CD4-positive, alpha-beta T cell treated with Interferon gamma for 1 hour (primary cell): ENCODE results near the gene ST7.

Experiments
- DNase-seq: peaks from one replicate; pipeline ENCODE4 v3.0.0-alpha.2; 2020

ST7 gene

GRCh38 chr7:117134411-117134810 lies 181.1 kb downstream of the ST7 start:
- no peak for DNase-seq

GRCh38 chr7:117134889-117135552 lies 181.7 kb downstream of the ST7 start:
- no peak for DNase-seq

- DNase-seq = no peak
Measured at GRCh38 chr7:117135553-117135891, 182.2 kb downstream of the ST7 start.

GRCh38 chr7:117137868-117138267 lies 184.6 kb downstream of the ST7 start:
- no peak for DNase-seq

GRCh38 chr7:117138495-117138894 lies 185.2 kb downstream of the ST7 start:
- DNase-seq = no peak

GRCh38 chr7:117138981-117139380 lies 185.7 kb downstream of the ST7 start:
- DNase-seq = no peak

- no peak for DNase-seq
Measured at GRCh38 chr7:117139397-117139984, 186.2 kb downstream of the ST7 start.

GRCh38 chr7:117140921-117141320 lies 187.6 kb downstream of the ST7 start:
- DNase-seq = no peak

- no peak for DNase-seq
Measured at GRCh38 chr7:117143066-117143465, 189.8 kb downstream of the ST7 start.

GRCh38 chr7:117143580-117143979 lies 190.3 kb downstream of the ST7 start:
- DNase-seq = no peak

- DNase-seq = no peak
Measured at GRCh38 chr7:117145333-117145732, 192.0 kb downstream of the ST7 start.

GRCh38 chr7:117146059-117146458 lies 192.8 kb downstream of the ST7 start:
- DNase-seq = no peak

GRCh38 chr7:117146511-117146910 lies 193.2 kb downstream of the ST7 start:
- DNase-seq = no peak

- DNase-seq = no peak
Measured at GRCh38 chr7:117148971-117149370, 195.7 kb downstream of the ST7 start.

- DNase-seq = no peak
Measured at GRCh38 chr7:117149692-117150091, 196.4 kb downstream of the ST7 start.

GRCh38 chr7:117152213-117153007 lies 199.1 kb downstream of the ST7 start:
- no peak for DNase-seq

- no peak for DNase-seq
Measured at GRCh38 chr7:117153016-117153545, 199.8 kb downstream of the ST7 start.

- no peak for DNase-seq
Measured at GRCh38 chr7:117154721-117155120, 201.4 kb downstream of the ST7 start.

GRCh38 chr7:117155694-117156093 lies 202.4 kb downstream of the ST7 start:
- no peak for DNase-seq

GRCh38 chr7:117157241-117158209 lies 204.2 kb downstream of the ST7 start:
- DNase-seq = no peak

- no peak for DNase-seq
Measured at GRCh38 chr7:117158941-117159697, 205.8 kb downstream of the ST7 start.

GRCh38 chr7:117163101-117163500 lies 209.8 kb downstream of the ST7 start:
- no peak for DNase-seq
